ENCODE measurements around the gene RAP1GAP.

GRCh38 chr1:21628798-21629393, 40.3 kb downstream of the RAP1GAP start:
- TF ChIP-seq CTCF (IDR thresholded peaks at IDR 0.05; ENCODE audit: low read length) (no peak), EZH2 (optimal IDR thresholded peaks at IDR 0.05; ENCODE audit: low read depth, low read length) (no peak)

All from MM.1S (cell line).